Measurements from ENCODE around the gene RHBDD2. TPM values are rescaled to one million over a fixed set of nuclear protein-coding genes. Genes with fewer than 3 reads are reported as not detected.

Gene RHBDD2
- polyA plus RNA-seq, 1 of the 3 experiments (the other 2 are of a cell fraction) = 77.6 TPM

DNA sequence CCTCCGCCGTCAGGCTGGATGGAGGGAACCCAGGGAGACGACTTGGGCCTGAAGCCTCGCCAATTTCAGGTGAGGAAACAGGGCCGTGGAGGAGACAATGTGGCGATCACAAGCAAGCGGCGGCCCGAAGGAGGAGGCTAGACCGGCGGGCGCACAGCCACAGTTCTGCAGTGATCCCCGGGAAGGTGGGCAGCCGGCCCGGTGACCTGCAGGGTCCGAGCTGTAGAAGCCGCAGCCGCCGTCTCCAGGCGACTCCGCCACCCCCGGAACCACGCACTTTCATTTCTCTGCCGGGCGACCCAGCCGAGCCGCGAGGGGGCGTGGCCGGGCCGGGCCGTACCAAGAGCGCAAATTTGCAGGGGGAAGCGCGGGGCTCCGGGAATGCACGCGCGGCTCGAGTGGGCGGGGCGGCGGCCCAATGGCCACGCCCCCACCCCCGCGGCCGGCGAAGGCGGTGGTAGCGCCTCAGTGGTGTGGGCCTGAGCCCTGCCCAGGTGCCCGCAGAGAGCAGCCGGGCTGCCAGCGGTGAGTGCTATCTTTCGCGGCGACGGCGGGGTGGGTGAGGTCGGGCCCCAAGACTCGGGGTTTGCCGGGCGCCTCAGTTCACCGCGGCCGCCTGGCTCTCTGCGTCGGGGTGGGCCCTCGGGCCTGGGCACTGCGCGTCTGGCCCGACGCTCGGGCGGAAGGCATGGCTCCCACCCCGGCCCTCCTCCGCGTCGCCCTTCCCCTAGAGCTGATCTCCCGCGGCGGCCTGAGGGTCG lies 36.0 kb downstream of the RHBDD2 start, which contains the start of gene POR:
TSS of gene POR (plus strand) at position 501 of the 761 bp plus-strand sequence. CDS start 38,847 bp downstream, outside the sequence.
- Histone ChIP-seq H3K9me3 (no peaks in the 10 kb centered on the region), H3K79me2 (ENCODE audit: insufficient read depth) (peaks cover 43% of the 10 kb centered on the region), H3K36me3 (replicated peaks in 1 of 2; ENCODE audit: control insufficient read depth in 1 of 2, insufficient read depth in 2 of 2, low read length in 1 of 2) (no peaks in the 10 kb centered on the region), H3K9ac (peak within 1 kb of the TSS; percentile 84), H2AFZ (ENCODE audit: low read depth) (peak within 1 kb of the TSS; percentile 91), H3K4me3 (ENCODE audit: low read depth in 2 of 2, low read length in 1 of 2) (peak within 1 kb of the TSS; percentile 74 to 93), H3K27ac (ENCODE audit: low read depth in 2 of 2, low read length in 1 of 2) (peak within 1 kb of the TSS; percentile 57 to 79), H3K4me1 (ENCODE audit: control insufficient read depth in 1 of 2, insufficient read depth in 2 of 2, low read depth in 1 of 2, low read length in 1 of 2) (peaks cover 5 to 10% of the 10 kb centered on the region in 2 experiments; a peak in 2 of 4 replicates), H4K20me1 (ENCODE audit: insufficient read depth) (no peaks in the 10 kb centered on the region; the same call in 1 of the 2 replicates), H3K4me2 (peak within 1 kb of the TSS; percentile 100), H3F3A (replicated peaks; ENCODE audit: insufficient read depth) (peaks cover 12% of the 10 kb centered on the region), H3K9me2 (no peaks in the 10 kb centered on the region), H3K27me3 (ENCODE audit: insufficient read depth) (no peaks in the 10 kb centered on the region)
- peak; percentile 100 for DNase-seq
- POLR2A ChIA-PET = interaction anchor here (0.6 to 3.1 kb wide), 27 partner anchors 9 to 449 kb away, joined by 3 to 21 read pairs (median 4); partner anchors contain the start of genes MDH2, RHBDD2, STYXL1 and TMEM120A
- under 1% methylated on average over 47 of the region's 82 CpGs for WGBS (ENCODE audit: low lambda C conversion rate)
- CTCF ChIA-PET = interaction anchor here (0.7 to 2.9 kb wide), 9 partner anchors 10 to 213 kb away, joined by 3 to 13 read pairs (median 5); no protein-coding TSS in a partner anchor
- TF ChIP-seq EP300 (IDR thresholded peaks at IDR 0.05; ENCODE audit: borderline replicate concordance in 1 of 2, low read depth in 1 of 2, low read length in 1 of 2) (peak; percentile 38 to 86; a peak in 1 of 4 replicates), RAD21 (IDR thresholded peaks at IDR 0.05; ENCODE audit: low read length) (no peak), NRF1 (IDR thresholded peaks at IDR 0.05; ENCODE audit: low read depth, low read length) (no peak), NFIC (IDR thresholded peaks at IDR 0.05; ENCODE audit: borderline replicate concordance) (peak; percentile 50), MXI1 (IDR thresholded peaks at IDR 0.05; ENCODE audit: low read depth, low read length) (peak; percentile 87), TEAD4 (IDR thresholded peaks at IDR 0.05; ENCODE audit: borderline replicate concordance, insufficient read depth) (peak; percentile 80; the same call in 1 of the 2 replicates), MEF2A (IDR thresholded peaks at IDR 0.05; ENCODE audit: borderline replicate concordance, low read depth) (no peak), ELF1 (IDR thresholded peaks at IDR 0.05) (peak; percentile 47), YY1 (IDR thresholded peaks at IDR 0.05; ENCODE audit: low read depth) (peak; percentile 77; the same call in 1 of the 2 replicates), POLR2AphosphoS5 (IDR thresholded peaks at IDR 0.05; ENCODE audit: low read depth, low read length) (peak; percentile 100), SIN3A (IDR thresholded peaks at IDR 0.05; ENCODE audit: borderline replicate concordance, low read depth, low read length) (peak; percentile 84; the same call in 1 of the 2 replicates), GABPA (IDR thresholded peaks at IDR 0.05; ENCODE audit: low read depth) (no peak), TCF12 (IDR thresholded peaks at IDR 0.05) (peak; percentile 23; the same call in 1 of the 2 replicates), JUND (IDR thresholded peaks at IDR 0.05) (peak; percentile 62; the same call in 1 of the 2 replicates), TAF1 (IDR thresholded peaks at IDR 0.05; ENCODE audit: borderline replicate concordance, low read depth, low read length) (peak; percentile 99), RXRA (IDR thresholded peaks at IDR 0.05; ENCODE audit: borderline replicate concordance, low read depth) (no peak; the same call in 1 of the 2 replicates), FOSL2 (IDR thresholded peaks at IDR 0.05; ENCODE audit: borderline replicate concordance, low read depth) (peak; percentile 2; the same call in 1 of the 2 replicates), SMC3 (IDR thresholded peaks at IDR 0.05; ENCODE audit: low read depth, low read length) (no peak)
- TF ChIP-seq, protein P1, sequence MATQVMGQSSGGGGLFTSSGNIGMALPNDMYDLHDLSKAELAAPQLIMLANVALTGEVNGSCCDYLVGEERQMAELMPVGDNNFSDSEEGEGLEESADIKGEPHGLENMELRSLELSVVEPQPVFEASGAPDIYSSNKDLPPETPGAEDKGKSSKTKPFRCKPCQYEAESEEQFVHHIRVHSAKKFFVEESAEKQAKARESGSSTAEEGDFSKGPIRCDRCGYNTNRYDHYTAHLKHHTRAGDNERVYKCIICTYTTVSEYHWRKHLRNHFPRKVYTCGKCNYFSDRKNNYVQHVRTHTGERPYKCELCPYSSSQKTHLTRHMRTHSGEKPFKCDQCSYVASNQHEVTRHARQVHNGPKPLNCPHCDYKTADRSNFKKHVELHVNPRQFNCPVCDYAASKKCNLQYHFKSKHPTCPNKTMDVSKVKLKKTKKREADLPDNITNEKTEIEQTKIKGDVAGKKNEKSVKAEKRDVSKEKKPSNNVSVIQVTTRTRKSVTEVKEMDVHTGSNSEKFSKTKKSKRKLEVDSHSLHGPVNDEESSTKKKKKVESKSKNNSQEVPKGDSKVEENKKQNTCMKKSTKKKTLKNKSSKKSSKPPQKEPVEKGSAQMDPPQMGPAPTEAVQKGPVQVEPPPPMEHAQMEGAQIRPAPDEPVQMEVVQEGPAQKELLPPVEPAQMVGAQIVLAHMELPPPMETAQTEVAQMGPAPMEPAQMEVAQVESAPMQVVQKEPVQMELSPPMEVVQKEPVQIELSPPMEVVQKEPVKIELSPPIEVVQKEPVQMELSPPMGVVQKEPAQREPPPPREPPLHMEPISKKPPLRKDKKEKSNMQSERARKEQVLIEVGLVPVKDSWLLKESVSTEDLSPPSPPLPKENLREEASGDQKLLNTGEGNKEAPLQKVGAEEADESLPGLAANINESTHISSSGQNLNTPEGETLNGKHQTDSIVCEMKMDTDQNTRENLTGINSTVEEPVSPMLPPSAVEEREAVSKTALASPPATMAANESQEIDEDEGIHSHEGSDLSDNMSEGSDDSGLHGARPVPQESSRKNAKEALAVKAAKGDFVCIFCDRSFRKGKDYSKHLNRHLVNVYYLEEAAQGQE (IDR thresholded peaks at IDR 0.05; ENCODE audit: low read depth, low read length) = no peak
- TF ChIP-seq, protein P2, sequence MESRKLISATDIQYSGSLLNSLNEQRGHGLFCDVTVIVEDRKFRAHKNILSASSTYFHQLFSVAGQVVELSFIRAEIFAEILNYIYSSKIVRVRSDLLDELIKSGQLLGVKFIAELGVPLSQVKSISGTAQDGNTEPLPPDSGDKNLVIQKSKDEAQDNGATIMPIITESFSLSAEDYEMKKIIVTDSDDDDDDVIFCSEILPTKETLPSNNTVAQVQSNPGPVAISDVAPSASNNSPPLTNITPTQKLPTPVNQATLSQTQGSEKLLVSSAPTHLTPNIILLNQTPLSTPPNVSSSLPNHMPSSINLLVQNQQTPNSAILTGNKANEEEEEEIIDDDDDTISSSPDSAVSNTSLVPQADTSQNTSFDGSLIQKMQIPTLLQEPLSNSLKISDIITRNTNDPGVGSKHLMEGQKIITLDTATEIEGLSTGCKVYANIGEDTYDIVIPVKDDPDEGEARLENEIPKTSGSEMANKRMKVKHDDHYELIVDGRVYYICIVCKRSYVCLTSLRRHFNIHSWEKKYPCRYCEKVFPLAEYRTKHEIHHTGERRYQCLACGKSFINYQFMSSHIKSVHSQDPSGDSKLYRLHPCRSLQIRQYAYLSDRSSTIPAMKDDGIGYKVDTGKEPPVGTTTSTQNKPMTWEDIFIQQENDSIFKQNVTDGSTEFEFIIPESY (IDR thresholded peaks at IDR 0.05; ENCODE audit: borderline replicate concordance, low read depth) = no peak
- TF ChIP-seq, protein P3, sequence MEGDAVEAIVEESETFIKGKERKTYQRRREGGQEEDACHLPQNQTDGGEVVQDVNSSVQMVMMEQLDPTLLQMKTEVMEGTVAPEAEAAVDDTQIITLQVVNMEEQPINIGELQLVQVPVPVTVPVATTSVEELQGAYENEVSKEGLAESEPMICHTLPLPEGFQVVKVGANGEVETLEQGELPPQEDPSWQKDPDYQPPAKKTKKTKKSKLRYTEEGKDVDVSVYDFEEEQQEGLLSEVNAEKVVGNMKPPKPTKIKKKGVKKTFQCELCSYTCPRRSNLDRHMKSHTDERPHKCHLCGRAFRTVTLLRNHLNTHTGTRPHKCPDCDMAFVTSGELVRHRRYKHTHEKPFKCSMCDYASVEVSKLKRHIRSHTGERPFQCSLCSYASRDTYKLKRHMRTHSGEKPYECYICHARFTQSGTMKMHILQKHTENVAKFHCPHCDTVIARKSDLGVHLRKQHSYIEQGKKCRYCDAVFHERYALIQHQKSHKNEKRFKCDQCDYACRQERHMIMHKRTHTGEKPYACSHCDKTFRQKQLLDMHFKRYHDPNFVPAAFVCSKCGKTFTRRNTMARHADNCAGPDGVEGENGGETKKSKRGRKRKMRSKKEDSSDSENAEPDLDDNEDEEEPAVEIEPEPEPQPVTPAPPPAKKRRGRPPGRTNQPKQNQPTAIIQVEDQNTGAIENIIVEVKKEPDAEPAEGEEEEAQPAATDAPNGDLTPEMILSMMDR (IDR thresholded peaks at IDR 0.05) = no peak; the same call in 1 of the 2 replicates
- TF ChIP-seq, protein P4, sequence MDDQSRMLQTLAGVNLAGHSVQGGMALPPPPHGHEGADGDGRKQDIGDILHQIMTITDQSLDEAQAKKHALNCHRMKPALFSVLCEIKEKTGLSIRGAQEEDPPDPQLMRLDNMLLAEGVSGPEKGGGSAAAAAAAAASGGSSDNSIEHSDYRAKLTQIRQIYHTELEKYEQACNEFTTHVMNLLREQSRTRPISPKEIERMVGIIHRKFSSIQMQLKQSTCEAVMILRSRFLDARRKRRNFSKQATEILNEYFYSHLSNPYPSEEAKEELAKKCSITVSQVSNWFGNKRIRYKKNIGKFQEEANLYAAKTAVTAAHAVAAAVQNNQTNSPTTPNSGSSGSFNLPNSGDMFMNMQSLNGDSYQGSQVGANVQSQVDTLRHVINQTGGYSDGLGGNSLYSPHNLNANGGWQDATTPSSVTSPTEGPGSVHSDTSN (IDR thresholded peaks at IDR 0.05) = peak; percentile 50
- TF ChIP-seq, protein P5, sequence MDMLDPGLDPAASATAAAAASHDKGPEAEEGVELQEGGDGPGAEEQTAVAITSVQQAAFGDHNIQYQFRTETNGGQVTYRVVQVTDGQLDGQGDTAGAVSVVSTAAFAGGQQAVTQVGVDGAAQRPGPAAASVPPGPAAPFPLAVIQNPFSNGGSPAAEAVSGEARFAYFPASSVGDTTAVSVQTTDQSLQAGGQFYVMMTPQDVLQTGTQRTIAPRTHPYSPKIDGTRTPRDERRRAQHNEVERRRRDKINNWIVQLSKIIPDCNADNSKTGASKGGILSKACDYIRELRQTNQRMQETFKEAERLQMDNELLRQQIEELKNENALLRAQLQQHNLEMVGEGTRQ (IDR thresholded peaks at IDR 0.05; ENCODE audit: borderline replicate concordance, low read depth, low read length) = no peak; the same call in 1 of the 2 replicates
